H1 (cell line): ENCODE data around the gene C2orf42. TPM values are rescaled to one million over a fixed set of nuclear protein-coding genes. Genes with fewer than 3 reads are reported as not detected.
A peak's percentile ranks its signal among the peaks of the same experiment; 100 is the strongest.

ENCODE experiments used
- CHD7 ChIP-seq: fragments of 300-600 bp; sonication (generic); IDR thresholded peaks from 2 replicates; pipeline ENCODE4 v1.7.1; 2012; ENCODE audit warnings: low read length, moderate library complexity, mild to moderate bottlenecking, inconsistent platforms; ENCODE audit not compliant: insufficient replicate concordance
- E2F6 ChIP-seq: IDR thresholded peaks from 2 replicates; pipeline ENCODE4 v1.6.1; 2012; ENCODE audit warnings: inconsistent platforms
- HDAC6 ChIP-seq: IDR thresholded peaks from one replicate; pipeline ENCODE4 v1.7.1; 2012; ENCODE audit warnings: low read depth, mild to moderate bottlenecking, inconsistent platforms, low read length, moderate library complexity
- KDM1A ChIP-seq: fragments of 200-600, 300-600 bp; sonication (generic); IDR thresholded peaks from 2 replicates; pipeline ENCODE4 v1.7.1; 2016; ENCODE audit warnings: mild to moderate bottlenecking, low read length, borderline replicate concordance
- MAX ChIP-seq: IDR thresholded peaks from 2 replicates; pipeline ENCODE4 v1.6.1; 2012; ENCODE audit warnings: inconsistent platforms
- POLR2A ChIP-seq, 2 experiments: IDR thresholded peaks; 1 replicate in 1 of 2; 2 replicates in 1 of 2; pipeline ENCODE4 v1.6.1; 2011; ENCODE audit warnings: low read depth in 2 of 2, low read length in 2 of 2, mild to moderate bottlenecking in 2 of 2; ENCODE audit errors: control extremely low read depth in 1 of 2
- RBBP5 ChIP-seq: IDR thresholded peaks from 2 replicates; pipeline ENCODE4 v1.7.1; 2012; ENCODE audit warnings: low read depth, mild to moderate bottlenecking, inconsistent platforms, low read length, moderate library complexity, borderline replicate concordance
- RFX5 ChIP-seq: IDR thresholded peaks from 2 replicates; pipeline ENCODE4 v1.6.1; 2011; ENCODE audit warnings: low read depth, low read length, improper control_type of control experiment, borderline replicate concordance
- YY1 ChIP-seq: IDR thresholded peaks from 2 replicates; pipeline ENCODE4 v1.6.1; 2011; ENCODE audit warnings: low read depth, mild to moderate bottlenecking, low read length
- ZNF274 ChIP-seq: IDR thresholded peaks from 2 replicates; pipeline ENCODE4 v1.7.0; 2012; ENCODE audit warnings: low read length, borderline replicate concordance; ENCODE audit errors: extremely low read depth
- polyA plus RNA-seq, 7 experiments: library from polyadenylated mRNA; depleted of rRNA in 3 of 7; stranded (reverse) in 5 of 7; unstranded in 2 of 7; fragments of >200 nt in 5 of 7; fragments of 200-250 nt in 2 of 7; gene quantifications; 1 replicate in 5 of 7; 2 replicates in 1 of 7; 4 replicates in 1 of 7; pipeline versions ENCODE4 v1.2.1 to v1.2.3, GENCODE V29; 2011 to 2013; ENCODE audit warnings: missing spikeins in 2 of 7, mixed read lengths in 2 of 7
- total RNA-seq: library from RNA; stranded (reverse); fragmentation: NEBNext Ultra II Directional; extraction: Animal tissue kit (Norgen Biotek cat#: 25700); gene quantifications from 2 replicates; pipeline ENCODE4 v1.2.1, GENCODE V29; 2021

Gene C2orf42
- total and polyA plus RNA-seq, 2 of the 8 experiments (the other 6 are each of a cell fraction or from before 2014, with no cell fraction given) = 3.9 to 10.7 TPM

GRCh38 chr2:70141902-70142589 lies 48.8 kb downstream of the C2orf42 start (continued):
- TF ChIP-seq CHD7 (no peak), RBBP5 (0 out of 2 replicates have a peak, but pooled peaks have one; percentile 61), KDM1A (no peak), MAX (peak; percentile 73), POLR2A (IDR thresholded peaks at IDR 0.05; ENCODE audit: control extremely low read depth in 1 of 2, low read depth in 2 of 2, low read length in 2 of 2) (peak; percentile 28 to 88), ZNF274 (no peak), RFX5 (no peak), YY1 (no peak), E2F6 (peak; percentile 60), HDAC6 (no peak)
